Measurements from ENCODE around the gene CACTIN. TPM values are rescaled to one million over a fixed set of nuclear protein-coding genes. Genes with fewer than 3 reads are reported as not detected.
A peak's percentile ranks its signal among the peaks of the same experiment; 100 is the strongest.
"Not testable (repeated sequence)": the region's sequence is repeated elsewhere in the genome, so short reads cannot be mapped to it uniquely, and the experiment has no call there.

Gene CACTIN
- total RNA-seq, 1 experiment from 2014 or later: 54.7 TPM

- DNase-seq (ENCODE audit: low spot score): peak; percentile 96
Measured at GRCh38 chr19:3572132-3572854, 54.3 kb downstream of the CACTIN start.

GRCh38 chr19:3570606-3571011, 56.0 kb downstream of the CACTIN start:
- DNase-seq (ENCODE audit: low spot score): no peak

DNA sequence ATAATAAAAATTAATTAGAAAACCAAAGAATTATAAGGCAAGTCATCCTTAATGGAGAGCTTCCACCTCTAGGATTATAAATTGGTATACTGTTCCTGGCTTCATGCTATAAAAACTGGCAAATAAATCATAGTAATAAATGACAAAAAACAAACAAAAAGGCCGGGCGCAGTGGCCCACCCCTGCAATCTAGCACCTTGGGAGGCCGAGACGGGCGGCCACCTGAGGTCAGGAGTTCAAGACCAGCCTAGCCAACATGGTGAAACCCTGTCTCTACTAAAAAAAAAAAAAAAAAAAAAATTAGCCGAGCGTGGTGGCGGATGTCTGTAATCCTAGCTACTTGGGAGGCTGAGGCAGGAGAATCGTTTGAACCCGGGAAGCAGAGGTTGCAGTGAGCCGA, 56.5 kb downstream of the CACTIN start:
- DNase-seq (ENCODE audit: low spot score): not testable (repeated sequence)

GRCh38 chr19:3565139-3565538, 61.5 kb downstream of the CACTIN start:
- no peak for DNase-seq (ENCODE audit: low spot score)

DNA sequence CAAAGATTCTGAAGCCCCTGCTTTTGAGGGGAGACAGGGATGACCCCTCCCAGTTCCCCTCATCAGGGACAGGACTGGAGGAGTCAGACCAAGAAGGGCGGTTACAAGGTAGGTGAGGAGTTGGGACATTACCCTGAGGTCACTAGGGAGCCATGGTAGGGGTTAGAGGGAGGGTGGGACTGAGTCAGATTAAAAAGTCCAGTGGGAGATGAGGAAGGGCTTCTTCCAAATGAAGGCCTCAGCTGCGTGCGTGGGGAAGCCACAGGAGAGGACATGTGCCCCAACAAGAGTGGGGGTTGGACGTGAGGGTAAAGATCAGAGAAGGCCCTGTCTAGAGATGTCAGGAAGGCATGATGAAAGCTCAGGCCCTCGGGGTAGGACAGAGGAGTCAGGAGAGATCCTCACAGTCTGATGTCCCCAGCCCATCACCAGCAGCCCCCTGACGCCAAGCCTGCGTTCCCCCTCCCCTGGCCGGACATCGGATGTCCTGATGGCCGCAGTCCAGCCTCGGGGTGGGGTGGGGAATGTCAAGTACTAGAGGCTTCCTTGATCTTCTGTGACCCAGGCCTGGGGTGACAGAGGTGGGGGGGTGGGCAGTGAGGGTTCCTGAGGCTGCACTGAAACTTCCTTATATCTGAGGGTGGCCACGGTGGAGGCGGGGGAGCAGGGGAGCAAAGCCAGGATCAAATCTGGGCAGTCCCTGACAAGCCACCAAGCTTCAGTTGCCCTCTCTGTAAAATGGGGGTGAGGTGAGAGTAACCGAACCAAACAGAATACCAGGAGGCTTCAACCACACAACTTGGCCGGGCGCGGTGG, 62.7 kb downstream of the CACTIN start:
- DNase-seq (ENCODE audit: low spot score): no peak

Small RNA genes lying within 50 kb of the gene (small RNA-seq; reads per million reads assigned to genes)
- not detected for gene AC005786.1

Other genes starting within 250 kb of the CACTIN start
- gene SMIM24, start 146.3 kb downstream of the CACTIN start, total RNA-seq (2014; rRNA removed; shearing (Covaris generic)): 0.58 and 2.5 TPM in 2 replicates
- gene SMIM44, start 143.3 kb downstream of the CACTIN start, total RNA-seq (2014; rRNA removed; shearing (Covaris generic)): 0.60 and 1.4 TPM in 2 replicates
- 46.8 and 52.8 TPM in 2 replicates for gene DOHH, start 126.1 kb downstream of the CACTIN start, total RNA-seq (2014; rRNA removed; shearing (Covaris generic))
- gene FZR1, start 120.5 kb downstream of the CACTIN start, total RNA-seq (2014; rRNA removed; shearing (Covaris generic)): 49.8 and 62.5 TPM in 2 replicates
- not detected in 2 replicates for gene TEKTIP1, start 87.6 kb downstream of the CACTIN start, total RNA-seq (2014; rRNA removed; shearing (Covaris generic))
- 177 and 185 TPM in 2 replicates for gene MFSD12, start 69.2 kb downstream of the CACTIN start, total RNA-seq (2014; rRNA removed; shearing (Covaris generic))
- 120 and 152 TPM in 2 replicates for gene HMG20B, start 53.8 kb downstream of the CACTIN start, total RNA-seq (2014; rRNA removed; shearing (Covaris generic))
- not detected in 2 replicates for gene GIPC3, start 41.3 kb downstream of the CACTIN start, total RNA-seq (2014; rRNA removed; shearing (Covaris generic))
- not detected in 2 replicates for gene TBXA2R, start 19.9 kb downstream of the CACTIN start, total RNA-seq (2014; rRNA removed; shearing (Covaris generic))
- 18.0 and 18.9 TPM in 2 replicates for gene PIP5K1C, start 73.7 kb upstream of the CACTIN start, total RNA-seq (2014; rRNA removed; shearing (Covaris generic))
- gene TJP3, start 81.6 kb upstream of the CACTIN start, total RNA-seq (2014; rRNA removed; shearing (Covaris generic)): 127 and 139 TPM in 2 replicates
- gene APBA3, start 134.9 kb upstream of the CACTIN start, total RNA-seq (2014; rRNA removed; shearing (Covaris generic)): 31.4 TPM in 2 replicates
- gene MRPL54, start 135.9 kb upstream of the CACTIN start, total RNA-seq (2014; rRNA removed; shearing (Covaris generic)): 50.7 and 59.5 TPM in 2 replicates
- gene RAX2, start 145.4 kb upstream of the CACTIN start, total RNA-seq (2014; rRNA removed; shearing (Covaris generic)): not detected in 2 replicates
- 0.92 TPM in 1 of 2 replicates, not detected in the other for gene MATK, start 159.6 kb upstream of the CACTIN start, total RNA-seq (2014; rRNA removed; shearing (Covaris generic))
- not detected in 2 replicates for gene ZFR2, start 242.2 kb upstream of the CACTIN start, total RNA-seq (2014; rRNA removed; shearing (Covaris generic))